Suprapubic skin (tissue), 4 donors: ENCODE measurements around the gene DNMT3A. TPM values are rescaled to one million over a fixed set of nuclear protein-coding genes. Genes with fewer than 3 reads are reported as not detected.

Experiments used
- DNase-seq, 2 donors: peaks; one replicate each; pipeline ENCODE4 v3.0.0-alpha.2; 2019; ENCODE audit warnings: low spot score in 2 of 2
- H3K27ac ChIP-seq: fragments of 200-600 bp; sonication (generic); one replicate; pipeline ENCODE4 v1.5.1; 2019
- H3K27me3 ChIP-seq: fragments of 200-600 bp; sonication (generic); one replicate; pipeline ENCODE4 v1.5.1; 2019
- H3K36me3 ChIP-seq: fragments of 200-600 bp; sonication (generic); one replicate; pipeline ENCODE4 v1.5.1; 2019
- H3K4me1 ChIP-seq: fragments of 200-600 bp; sonication (generic); one replicate; pipeline ENCODE4 v1.5.1; 2019
- H3K4me3 ChIP-seq: fragments of 200-600 bp; sonication (generic); one replicate; pipeline ENCODE4 v1.5.1; 2019; ENCODE audit warnings: mild to moderate bottlenecking
- H3K9me3 ChIP-seq: fragments of 200-600 bp; sonication (generic); one replicate; pipeline ENCODE4 v1.5.1; 2019
- CTCF ChIP-seq, 2 donors: fragments of 200-600 bp in 1 of 2; fragments of 450-650 bp in 1 of 2; sonication (generic) in 1 of 2; IDR thresholded peaks; one replicate each; pipeline ENCODE4 v1.5.1; 2016 to 2019; ENCODE audit warnings: antibody characterized with exemption in 2 of 2, mild to moderate bottlenecking in 1 of 2, moderate library complexity in 1 of 2
- EP300 ChIP-seq: sonication (generic); formaldehyde crosslinking; IDR thresholded peaks from one replicate; pipeline ENCODE4 v1.6.1; 2017; ENCODE audit warnings: antibody characterized with exemption
- POLR2A ChIP-seq, 2 donors: fragments of 450-650 bp; IDR thresholded peaks; one replicate each; pipeline ENCODE4 v1.6.1; 2017; ENCODE audit warnings: antibody characterized with exemption in 2 of 2, mild to moderate bottlenecking in 2 of 2, moderate library complexity in 2 of 2
- POLR2AphosphoS5 ChIP-seq, 3 donors: sonication (generic); formaldehyde crosslinking; IDR thresholded peaks; one replicate each; pipeline ENCODE4 v1.6.1; 2017; ENCODE audit warnings: antibody characterized with exemption in 3 of 3
- WGBS: methylation state at CpG from one replicate; pipeline ENCODE4 v1.1.5; 2018; 5-methylcytosine and 5-hydroxymethylcytosine counted together
- total RNA-seq, 4 donors: library from RNA; depleted of rRNA; stranded (reverse); fragments of >200 nt; gene quantifications; one replicate each; pipeline ENCODE4 v1.1.0, GENCODE V29; 2016

The DNMT3A gene
- total RNA-seq, 4 donors from 2014 or later: 4.0 to 12.8 (median 9.5) TPM

DNA sequence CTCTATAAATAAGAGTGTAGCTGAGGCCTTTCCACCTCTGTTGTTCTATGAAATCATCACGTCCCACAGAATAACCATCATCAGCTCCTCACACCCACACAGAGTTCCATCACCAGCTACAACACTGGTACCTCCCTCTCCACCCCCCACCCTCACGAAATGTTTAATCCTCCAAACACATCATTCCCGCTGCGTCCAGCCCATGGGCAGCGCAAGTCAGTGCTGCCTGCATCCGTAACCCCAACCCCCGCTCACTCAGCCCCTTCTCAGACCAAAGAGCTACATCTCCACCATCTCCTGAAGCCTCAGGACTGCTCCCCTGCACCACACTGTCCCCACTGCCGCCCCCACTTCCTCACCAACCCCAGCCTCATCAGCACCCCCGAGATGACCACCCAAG is 19.4 kb downstream of the DNMT3A start:
- Histone ChIP-seq H3K36me3 (peaks cover 4% of the 10 kb centered on the region), H3K9me3 (peaks cover 6% of the 10 kb centered on the region), H3K4me1 (peaks cover 24% of the 10 kb centered on the region), H3K4me3 (no peak overlapping the region), H3K27ac (no peak overlapping the region), H3K27me3 (no peaks in the 10 kb centered on the region)
- TF ChIP-seq EP300: no peak
- no peak for TF ChIP-seq POLR2A (IDR thresholded peaks at IDR 0.05)
- TF ChIP-seq POLR2AphosphoS5 (IDR thresholded peaks at IDR 0.05): no peak
- no peak for TF ChIP-seq CTCF (IDR thresholded peaks at IDR 0.05)
- DNase-seq: no peak
- WGBS: 89% methylated on average over 9 of the region's 9 CpGs

- H3K36me3 ChIP-seq: no peaks in the 10 kb centered on the region
- no peaks in the 10 kb centered on the region for H3K9me3 ChIP-seq
- no peak overlapping the region for H3K4me3 ChIP-seq
- peaks cover 31% of the 10 kb centered on the region for H3K4me1 ChIP-seq
- no peak overlapping the region for H3K27ac ChIP-seq
- TF ChIP-seq POLR2AphosphoS5 (IDR thresholded peaks at IDR 0.05) (no peak), CTCF (IDR thresholded peaks at IDR 0.05) (no peak), POLR2A (IDR thresholded peaks at IDR 0.05) (no peak), EP300 (no peak)
- DNase-seq: no peak
- H3K27me3 ChIP-seq: no peaks in the 10 kb centered on the region
- 76% methylated on average over 3 of the region's 3 CpGs for WGBS
These were observed 21.6 kb downstream of the DNMT3A start for GRCh38 chr2:25320077-25320476.

GRCh38 chr2:25316101-25316500 is 25.6 kb downstream of the DNMT3A start:
- no peak for TF ChIP-seq POLR2A (IDR thresholded peaks at IDR 0.05)
- TF ChIP-seq EP300: no peak
- no peak for TF ChIP-seq CTCF (IDR thresholded peaks at IDR 0.05)
- H3K27ac ChIP-seq: no peak overlapping the region
- no peaks in the 10 kb centered on the region for H3K27me3 ChIP-seq
- no peaks in the 10 kb centered on the region for H3K36me3 ChIP-seq
- no peak for DNase-seq
- 50% methylated on average over 8 of the region's 8 CpGs for WGBS
- H3K4me1 ChIP-seq: peaks cover 53% of the 10 kb centered on the region
- H3K9me3 ChIP-seq: no peaks in the 10 kb centered on the region
- no peak overlapping the region for H3K4me3 ChIP-seq

DNA sequence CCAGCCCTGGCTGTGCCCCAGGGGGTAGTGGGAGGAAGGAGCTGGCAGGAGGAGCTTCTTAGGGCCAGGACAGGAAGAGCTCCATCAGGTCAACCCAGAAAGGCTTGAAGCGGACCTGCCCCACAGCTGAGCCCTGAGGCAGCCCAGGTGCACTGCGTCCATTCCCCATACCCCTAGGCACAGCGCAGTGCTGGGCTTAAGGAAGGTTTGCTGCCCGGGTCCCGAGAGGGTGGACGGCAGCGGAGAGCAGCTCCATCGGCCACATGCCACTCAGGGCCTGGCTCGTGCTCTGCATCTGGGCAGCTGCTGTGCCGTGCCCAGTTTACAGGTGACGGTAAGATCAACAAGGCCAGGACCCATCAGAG is 26.4 kb downstream of the DNMT3A start:
- Histone ChIP-seq H3K9me3 (no peaks in the 10 kb centered on the region), H3K27ac (no peak overlapping the region), H3K4me1 (peaks cover 61% of the 10 kb centered on the region), H3K27me3 (no peaks in the 10 kb centered on the region), H3K36me3 (no peaks in the 10 kb centered on the region), H3K4me3 (no peak overlapping the region)
- no peak for DNase-seq
- no peak for TF ChIP-seq EP300
- no peak for TF ChIP-seq POLR2AphosphoS5 (IDR thresholded peaks at IDR 0.05)
- TF ChIP-seq POLR2A (IDR thresholded peaks at IDR 0.05): no peak
- no peak for TF ChIP-seq CTCF (IDR thresholded peaks at IDR 0.05)
- 61% methylated on average over 8 of the region's 11 CpGs for WGBS

DNA sequence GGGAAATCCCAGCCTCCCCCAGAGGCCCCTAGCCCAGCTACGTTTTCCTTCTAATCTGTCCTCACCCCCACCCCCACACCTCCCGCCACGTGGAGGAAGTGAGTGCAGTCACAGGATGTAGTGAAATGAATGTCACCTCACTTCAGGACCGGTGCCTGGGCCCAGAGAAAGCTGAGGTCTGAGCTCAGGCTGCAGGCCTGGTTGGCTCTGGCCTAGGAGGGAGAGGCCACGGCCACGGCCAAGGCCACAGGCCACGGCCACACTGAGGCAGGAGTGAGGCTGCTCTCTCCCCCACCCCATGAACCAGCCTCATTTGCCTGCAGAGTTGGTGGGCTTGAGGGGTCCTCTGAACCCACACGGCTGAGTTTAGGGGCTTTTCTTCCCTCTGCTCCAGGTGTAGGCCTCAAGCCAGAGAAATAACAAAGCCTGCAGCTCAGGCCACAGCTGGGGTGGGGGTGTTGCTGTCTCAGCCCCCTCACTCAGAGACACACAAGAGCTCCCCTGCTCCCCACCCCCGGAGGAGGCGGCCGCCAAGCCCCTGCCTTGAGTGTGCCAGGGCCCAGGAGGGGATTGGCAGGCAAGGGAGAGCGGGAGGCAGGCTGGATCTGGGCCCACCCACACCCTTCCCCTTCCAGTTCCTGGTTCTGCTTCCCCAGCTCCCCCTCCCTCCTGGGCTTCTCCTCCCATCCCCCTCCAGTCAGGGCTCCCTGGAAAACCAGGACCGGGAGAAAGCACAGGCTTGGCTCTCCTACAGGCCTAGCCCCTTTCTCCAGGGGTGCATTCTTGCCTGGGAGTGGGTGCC is 27.0 kb downstream of the DNMT3A start:
- no peaks in the 10 kb centered on the region for H3K36me3 ChIP-seq
- WGBS: 45% methylated on average over 5 of the region's 13 CpGs
- TF ChIP-seq POLR2AphosphoS5 (IDR thresholded peaks at IDR 0.05) (no peak), CTCF (IDR thresholded peaks at IDR 0.05) (no peak), POLR2A (IDR thresholded peaks at IDR 0.05) (no peak), EP300 (no peak)
- no peak for DNase-seq
- no peaks in the 10 kb centered on the region for H3K27me3 ChIP-seq
- H3K4me1 ChIP-seq: peaks cover 66% of the 10 kb centered on the region
- no peak overlapping the region for H3K4me3 ChIP-seq
- peak overlapping the region; percentile 46 for H3K27ac ChIP-seq
- H3K9me3 ChIP-seq: no peaks in the 10 kb centered on the region
